Measurements from ENCODE around the gene TMEM259.

TMEM259 gene

DNA sequence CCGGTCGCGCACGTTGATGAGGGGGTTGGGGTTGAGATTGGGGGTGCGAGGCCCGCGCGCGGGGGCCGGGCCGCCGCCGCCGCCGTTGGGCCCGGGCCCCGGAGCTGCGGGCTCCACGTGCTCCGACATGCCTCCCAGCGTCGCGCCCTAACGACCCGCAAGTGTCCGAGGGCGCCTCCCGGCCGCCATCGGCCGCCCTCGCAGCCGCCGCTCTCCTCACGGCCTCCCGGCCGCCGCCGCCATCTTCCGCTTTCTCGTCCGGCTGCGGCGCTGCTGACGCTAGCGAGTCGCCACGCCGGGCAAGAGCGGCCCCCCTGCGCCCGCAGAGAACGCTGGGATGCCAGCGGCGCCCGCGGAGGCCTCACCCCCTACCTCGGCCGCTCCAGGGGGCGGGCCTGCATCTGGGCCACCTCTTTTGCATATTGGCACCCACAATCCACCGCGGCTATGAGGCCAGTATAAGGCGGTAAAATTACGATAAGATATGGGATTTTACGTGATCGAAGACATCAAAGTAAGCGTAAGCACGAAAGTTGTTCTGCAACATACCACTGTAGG is at the start of gene TMEM259:
TSS of gene TMEM259 (minus strand) at position 256 of the 558 bp plus-strand sequence. CDS start at position 129, 127 bp downstream.
- DNase-seq (ENCODE audit: low read depth in 1 of 2, low spot score in 1 of 2): peak; percentile 94 to 97

DNA sequence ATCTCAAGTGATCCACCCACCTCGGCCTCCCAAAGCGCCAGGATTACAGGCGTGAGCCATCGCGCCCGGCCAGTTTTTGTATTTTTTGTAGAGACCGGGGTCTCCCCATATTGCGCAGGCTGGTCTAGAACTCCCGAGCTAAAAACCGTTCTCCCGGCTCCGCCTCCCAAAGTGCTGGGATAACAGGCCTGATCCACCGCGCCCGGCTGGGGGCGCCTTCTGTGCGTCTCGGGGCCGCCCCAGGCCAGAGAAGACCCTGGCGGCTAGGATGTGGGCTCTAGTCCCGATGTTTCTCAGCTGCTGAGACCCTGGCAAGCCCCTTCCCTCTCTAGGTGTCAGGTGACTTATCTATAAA is 49.6 kb upstream of the TMEM259 start:
- DNase-seq (ENCODE audit: low read depth in 1 of 2, low spot score in 1 of 2): no peak

DNA sequence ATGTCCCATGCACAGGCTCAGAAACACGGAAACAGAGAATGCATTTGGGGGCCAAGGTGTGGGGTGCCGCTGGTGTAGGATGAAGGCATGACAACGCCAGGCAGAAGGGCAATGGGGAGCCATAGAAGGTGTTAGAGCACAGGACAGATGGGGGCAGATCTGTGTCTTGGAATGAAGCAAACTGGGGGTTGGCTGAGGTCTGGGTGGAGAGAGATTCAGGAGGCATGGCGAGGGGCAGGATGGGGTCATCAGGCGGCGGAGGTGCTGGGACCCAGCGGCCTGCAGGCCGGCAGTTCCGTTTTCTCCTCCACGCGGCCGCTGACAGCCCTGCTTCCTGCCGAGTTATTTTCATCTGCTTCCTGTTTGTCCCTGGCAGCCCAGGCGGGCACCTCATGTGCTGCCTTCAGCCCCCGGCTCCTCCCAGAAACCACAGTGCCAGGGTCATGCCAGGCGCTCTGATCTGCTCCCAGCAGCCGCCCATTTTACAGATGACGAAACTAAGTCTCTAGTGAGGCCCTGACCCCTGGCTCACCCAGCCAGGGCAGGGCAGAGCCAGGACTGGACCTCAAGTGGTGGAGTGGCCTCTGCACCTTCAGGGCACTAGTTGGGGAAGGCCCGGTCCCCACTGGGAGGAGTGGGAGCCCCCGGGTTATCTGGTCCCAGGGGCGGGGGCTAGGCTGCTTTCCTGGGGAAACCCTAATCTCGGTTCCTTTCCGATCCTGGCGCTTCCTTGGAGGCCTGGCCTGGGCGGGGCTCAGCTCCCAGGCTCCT is 48.3 kb upstream of the TMEM259 start:
- DNase-seq (ENCODE audit: low read depth in 1 of 2, low spot score in 1 of 2): peak in 1 of 2 donors; percentile 55

- peak in 1 of 2 donors; percentile 57 for DNase-seq (ENCODE audit: low read depth in 1 of 2, low spot score in 1 of 2)
These were observed 47.4 kb upstream of the TMEM259 start for GRCh38 chr19:1068009-1069001.

- peak in 1 of 2 donors; percentile 52 for DNase-seq (ENCODE audit: low read depth in 1 of 2, low spot score in 1 of 2)
These were observed 46.5 kb upstream of the TMEM259 start for GRCh38 chr19:1067341-1067957.

DNA sequence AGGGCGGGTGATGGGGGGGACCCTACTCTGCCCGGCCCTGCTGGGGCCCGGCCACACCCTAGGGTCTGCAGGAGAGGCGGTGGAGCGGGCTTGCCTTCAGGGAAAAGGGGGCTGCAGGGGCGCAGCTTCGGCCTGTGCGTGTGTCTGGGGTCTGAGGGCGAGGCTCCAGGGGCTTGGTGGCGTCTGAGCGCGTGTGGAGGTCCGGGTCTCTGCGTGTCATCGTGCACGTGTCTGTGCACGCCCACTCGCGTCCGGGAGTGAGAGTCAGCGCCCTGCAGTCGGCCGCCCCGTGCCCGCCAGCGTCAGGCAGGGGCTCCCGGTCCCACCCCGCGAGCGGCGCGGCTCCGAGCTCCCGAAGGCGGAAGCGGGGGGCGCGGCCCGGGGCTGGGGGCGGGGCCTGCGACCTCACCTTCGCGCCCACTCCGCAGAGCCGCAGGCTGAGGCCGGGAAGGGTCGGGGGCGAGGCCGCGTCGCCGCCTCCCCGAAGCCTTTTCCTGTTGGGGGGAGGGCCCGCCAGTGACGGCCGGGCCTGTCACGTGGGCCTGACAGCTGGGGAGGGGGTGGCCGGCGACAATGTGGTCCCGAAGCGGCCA is 45.9 kb upstream of the TMEM259 start, which contains the start of gene ARHGAP45:
TSS of gene ARHGAP45 (plus strand) at position 420 of the 593 bp plus-strand sequence. CDS start 239 bp downstream, outside the sequence.
- peak; percentile 62 to 78 for DNase-seq (ENCODE audit: low read depth in 1 of 2, low spot score in 1 of 2)

DNA sequence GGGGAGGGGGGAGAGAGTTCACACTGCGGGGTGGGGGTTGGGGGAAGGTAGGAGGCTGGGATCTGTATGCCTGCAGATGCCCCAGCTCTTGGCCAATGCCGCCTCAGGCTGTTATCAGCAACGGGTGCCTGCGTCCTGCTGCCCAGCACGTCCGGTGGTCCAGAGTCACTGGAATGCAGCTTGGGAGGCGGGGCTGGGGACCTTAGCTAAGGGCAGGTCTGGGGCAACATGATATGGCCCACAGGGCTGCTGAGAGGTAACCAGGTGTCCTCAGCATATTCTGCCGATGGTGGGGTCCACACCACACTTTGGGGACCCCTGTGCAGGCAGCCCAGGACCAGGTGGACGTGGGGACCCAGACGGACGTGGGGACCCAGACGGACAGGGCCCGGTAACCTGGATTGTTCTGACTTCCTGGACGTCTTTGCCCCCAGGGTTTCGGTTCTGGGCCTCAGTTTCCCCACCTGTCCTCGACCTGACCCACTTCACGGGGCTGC is 45.4 kb upstream of the TMEM259 start:
- DNase-seq (ENCODE audit: low read depth in 1 of 2, low spot score in 1 of 2): no peak

DNA sequence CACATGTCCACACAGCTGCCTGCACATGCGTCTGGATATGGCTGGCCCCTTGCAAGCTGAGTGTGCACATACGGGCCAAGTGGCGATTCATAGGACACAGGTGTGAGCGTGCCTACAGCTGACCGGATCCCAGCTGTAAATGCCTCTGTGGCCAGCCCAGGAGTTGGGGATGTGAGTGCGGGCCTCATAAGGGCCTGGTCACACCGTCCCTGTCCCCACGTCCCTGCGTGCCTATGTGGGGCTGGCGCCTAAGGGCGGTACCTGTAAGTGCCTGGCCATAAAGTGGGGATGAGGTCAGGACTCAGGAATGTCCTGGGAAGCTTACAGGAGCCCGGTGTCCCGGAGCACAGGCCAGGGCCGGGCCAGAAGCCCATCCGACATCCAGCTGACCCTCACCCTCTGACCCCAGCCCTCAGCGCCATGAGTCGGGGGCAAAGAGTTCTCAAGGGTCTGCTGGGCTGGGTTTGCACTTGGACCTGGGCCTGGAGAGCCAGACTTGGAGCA is 44.7 kb upstream of the TMEM259 start:
- DNase-seq (ENCODE audit: low read depth in 1 of 2, low spot score in 1 of 2): no peak

GRCh38 chr19:1064661-1065605 is 44.0 kb upstream of the TMEM259 start:
- DNase-seq (ENCODE audit: low read depth in 1 of 2, low spot score in 1 of 2): peak; percentile 55 to 72

DNA sequence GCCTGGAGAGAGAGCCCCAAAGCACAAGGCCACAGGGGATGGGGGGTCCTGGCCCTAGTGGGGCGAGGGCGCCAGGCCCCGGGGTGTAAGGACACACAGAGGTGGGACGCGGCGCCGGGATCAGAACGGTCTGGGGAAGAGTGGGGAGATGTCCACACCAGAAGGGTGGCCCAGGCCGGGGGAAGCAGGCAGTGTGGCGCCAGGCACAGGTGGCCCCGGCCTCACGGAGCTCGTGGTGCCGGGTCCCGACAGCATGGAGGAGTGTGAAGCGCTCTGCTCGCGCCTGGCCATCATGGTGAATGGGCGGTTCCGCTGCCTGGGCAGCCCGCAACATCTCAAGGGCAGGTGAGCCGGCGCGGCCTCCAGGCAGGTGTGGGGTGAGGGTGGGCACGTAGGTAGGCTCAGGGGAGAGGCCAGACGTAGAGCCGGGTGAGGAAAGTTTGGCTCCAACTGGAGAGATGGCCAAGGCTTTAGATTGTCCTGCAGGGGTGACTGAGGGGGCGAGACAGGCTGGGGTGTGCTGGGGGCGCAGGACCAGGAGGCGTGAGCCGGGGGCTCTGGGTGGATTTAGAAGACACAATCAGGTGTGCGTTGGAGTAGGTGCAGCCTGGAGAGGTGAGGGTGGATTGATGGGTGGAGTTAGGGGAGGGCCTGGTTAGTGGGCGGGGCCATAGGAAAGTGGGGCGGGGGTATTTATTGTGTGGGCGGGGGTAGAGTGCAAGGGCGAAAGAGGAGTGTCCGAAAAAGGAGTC is 43.2 kb upstream of the TMEM259 start:
- DNase-seq (ENCODE audit: low read depth in 1 of 2, low spot score in 1 of 2): no peak

- DNase-seq (ENCODE audit: low read depth in 1 of 2, low spot score in 1 of 2): peak in 1 of 2 donors; percentile 43
These were observed 42.3 kb upstream of the TMEM259 start for GRCh38 chr19:1063030-1063908.

- DNase-seq (ENCODE audit: low read depth in 1 of 2, low spot score in 1 of 2): no peak
These were observed 41.6 kb upstream of the TMEM259 start for GRCh38 chr19:1062387-1063029.

- DNase-seq (ENCODE audit: low read depth in 1 of 2, low spot score in 1 of 2): no peak
These were observed 41.1 kb upstream of the TMEM259 start for GRCh38 chr19:1061987-1062386.

DNA sequence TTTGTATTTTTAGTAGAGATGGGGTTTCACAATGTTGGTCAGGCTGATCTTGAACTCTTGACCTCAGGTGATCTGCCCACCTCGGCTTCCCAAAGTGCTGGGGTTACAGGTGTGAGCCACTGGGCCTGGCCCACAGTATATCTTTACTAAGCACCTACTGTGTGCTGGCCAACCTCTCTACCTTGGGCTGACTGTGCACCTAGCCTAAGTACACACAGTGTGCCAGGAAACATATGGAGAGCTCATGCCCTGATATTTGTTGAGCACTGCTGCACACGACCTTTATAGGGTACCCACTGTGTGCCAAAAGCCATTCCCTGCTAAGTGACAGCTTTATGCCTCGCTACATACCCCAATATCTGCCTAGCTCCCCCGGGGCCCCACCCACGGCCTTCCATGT is 39.8 kb upstream of the TMEM259 start:
- no peak for DNase-seq (ENCODE audit: low read depth in 1 of 2, low spot score in 1 of 2)

DNA sequence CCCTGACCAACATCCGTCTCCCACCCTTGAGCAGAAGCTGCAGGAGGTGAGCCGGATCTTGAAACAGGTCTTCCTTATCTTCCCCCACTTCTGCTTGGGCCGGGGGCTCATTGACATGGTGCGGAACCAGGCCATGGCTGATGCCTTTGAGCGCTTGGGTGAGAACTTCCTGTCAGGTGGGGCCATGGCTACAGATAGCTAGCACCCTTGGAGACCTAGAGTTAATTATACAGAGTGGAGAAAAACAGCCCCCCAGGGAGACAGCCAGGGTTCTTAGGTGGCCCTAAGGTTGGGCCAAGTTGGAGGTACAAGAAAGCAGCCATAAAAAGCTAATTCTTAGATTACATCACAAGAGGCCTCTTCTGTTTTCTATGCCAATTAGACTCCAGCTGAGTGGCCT is 37.2 kb upstream of the TMEM259 start:
- no peak for DNase-seq (ENCODE audit: low read depth in 1 of 2, low spot score in 1 of 2)

GRCh38 chr19:1057176-1057855 is 36.4 kb upstream of the TMEM259 start:
- DNase-seq (ENCODE audit: low read depth in 1 of 2, low spot score in 1 of 2): no peak

Data from stimulated activated CD4-positive, alpha-beta T cell treated with anti-CD3 and anti-CD28 coated beads, Interleukin-15, amount 100 ng/mL, for 1 hour (primary cell).